OCI-LY7 (cell line): ENCODE data around the gene IER5L. TPM values are rescaled to one million over a fixed set of nuclear protein-coding genes. Genes with fewer than 3 reads are reported as not detected.

ENCODE experiments used
- BruUV-seq: library from RNA; stranded (reverse); fragments of 400-500 nt; replicated peaks from 2 replicates; lab custom pipeline; 2021; lab: Mats Ljungman, UMichigan
- CTCF ChIA-PET: fragments of 300-600 bp; sonication (Branson Sonifier 250); formaldehyde crosslinking; loops from one replicate; lab custom pipeline; 2022; ENCODE audit warnings: antibody characterized with exemption; ENCODE audit not compliant: unreplicated experiment; lab: Charles Lee
- POLR2A ChIA-PET: fragments of 300-600 bp; sonication (Branson Sonifier 250); formaldehyde crosslinking; loops from one replicate; lab custom pipeline; 2022; ENCODE audit warnings: antibody characterized with exemption; lab: Charles Lee
- DNase-seq: peaks from one replicate; pipeline ENCODE4 v3.0.0-alpha.2; 2015; ENCODE audit warnings: low spot score
- H2AFZ ChIP-seq: fragments of 200-600 bp; sonication (generic), shearing (Covaris generic); 2 replicates; pipeline ENCODE4 v1.6.1; 2014; ENCODE audit warnings: mild to moderate bottlenecking, antibody characterized with exemption, low read length, moderate library complexity
- H3K27ac ChIP-seq: fragments of 200-600 bp; sonication (generic); 2 replicates; pipeline ENCODE4 v1.5.1; 2014; ENCODE audit warnings: mixed run types, low read depth, mild to moderate bottlenecking, moderate library complexity, low read length, inconsistent platforms; ENCODE audit not compliant: poor library complexity, severe bottlenecking
- H3K36me3 ChIP-seq: fragments of 200-600 bp; sonication (generic); 2 replicates; pipeline ENCODE4 v1.6.1; 2014; ENCODE audit warnings: mild to moderate bottlenecking, antibody characterized with exemption, low read length, moderate library complexity, mixed read lengths; ENCODE audit not compliant: insufficient read depth
- H3K4me1 ChIP-seq: fragments of 200-600 bp; sonication (generic); 2 replicates; pipeline ENCODE4 v1.5.1; 2014; ENCODE audit warnings: mild to moderate bottlenecking, low read length; ENCODE audit not compliant: insufficient read depth, poor library complexity, severe bottlenecking
- H3K4me2 ChIP-seq: fragments of 200-600 bp; sonication (generic); 2 replicates; pipeline ENCODE4 v1.6.1; 2014; ENCODE audit warnings: mild to moderate bottlenecking, low read length
- H3K4me3 ChIP-seq: fragments of 200-600 bp; sonication (generic); 2 replicates; pipeline ENCODE4 v1.5.1; 2014; ENCODE audit warnings: mild to moderate bottlenecking, low read depth, low read length; ENCODE audit not compliant: poor library complexity, severe bottlenecking
- H3K79me2 ChIP-seq: fragments of 200-600 bp; sonication (generic); 2 replicates; pipeline ENCODE4 v1.6.1; 2016; ENCODE audit warnings: low read depth, mild to moderate bottlenecking, low read length, moderate library complexity, mixed read lengths; ENCODE audit not compliant: insufficient read depth
- H3K9me2 ChIP-seq: fragments of 200-600 bp; sonication (generic); 2 replicates; pipeline ENCODE4 v1.6.1; 2016; ENCODE audit warnings: mild to moderate bottlenecking, low read length, mixed read lengths; ENCODE audit not compliant: insufficient read depth
- H3K9me3 ChIP-seq: fragments of 200-600 bp; sonication (generic); 2 replicates; pipeline ENCODE4 v1.6.1; 2014; ENCODE audit warnings: mild to moderate bottlenecking, mixed run types, low read length, mixed read lengths
- H4K20me1 ChIP-seq: fragments of 200-600 bp; sonication (generic); 2 replicates; pipeline ENCODE4 v1.6.1; 2014; ENCODE audit warnings: mild to moderate bottlenecking, antibody characterized with exemption, low read length, moderate library complexity, mixed read lengths; ENCODE audit not compliant: insufficient read depth
- EZH2phosphoT487 ChIP-seq: fragments of 200-600 bp; sonication (generic); IDR thresholded peaks from 2 replicates; pipeline ENCODE4 v1.6.1; 2018; ENCODE audit warnings: low read depth, borderline replicate concordance, mild to moderate bottlenecking, mixed run types, antibody characterized with exemption, low read length, moderate library complexity, mixed read lengths
- intact Hi-C: fragments of 100-400 bp; cut with micrococcal nuclease; formaldehyde crosslinking; loops from one replicate; pipeline ENCODE4 v1.10.0; 2022; ENCODE audit not compliant: unreplicated experiment
- total RNA-seq, 2 experiments: library from RNA; depleted of rRNA in 1 of 2; stranded (reverse); fragments of >200 nt in 1 of 2; shearing (Covaris generic) in 1 of 2; gene quantifications; 2 replicates each; pipeline ENCODE4 v1.2.3, GENCODE V29; 2014 to 2022
- TF ChIP-seq, protein P1 (sequence below): fragments of 200-600 bp; sonication (generic); conservative IDR thresholded peaks from 2 replicates; pipeline ENCODE4 v1.5.1; 2014; ENCODE audit warnings: mild to moderate bottlenecking, antibody characterized with exemption, low read length, moderate library complexity, mixed read lengths

The IER5L gene
- total RNA-seq, 2 experiments from 2014 or later, result 2.8 to 21.2 TPM

DNA sequence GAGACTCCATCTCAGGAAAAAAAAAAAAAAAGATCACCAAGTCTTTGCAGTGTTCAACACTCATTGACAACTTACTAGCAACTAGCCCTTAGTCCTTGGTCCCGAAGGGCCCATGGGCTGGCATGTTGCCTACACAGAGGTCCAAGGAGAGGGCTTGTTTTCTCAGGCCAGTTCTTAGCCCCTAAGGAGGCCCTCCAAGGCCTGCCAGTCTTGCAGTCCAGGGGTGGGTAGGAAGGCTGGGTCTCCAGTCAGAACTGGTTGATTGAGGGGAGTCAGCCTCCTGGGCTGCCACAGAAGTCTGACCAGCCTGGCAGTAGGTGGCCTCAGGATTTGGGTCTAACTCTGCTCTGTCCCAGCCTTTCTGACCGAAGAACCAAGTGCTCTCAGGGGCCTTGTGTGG lies 32.7 kb downstream of the IER5L start:
- TF ChIP-seq, protein P1, sequence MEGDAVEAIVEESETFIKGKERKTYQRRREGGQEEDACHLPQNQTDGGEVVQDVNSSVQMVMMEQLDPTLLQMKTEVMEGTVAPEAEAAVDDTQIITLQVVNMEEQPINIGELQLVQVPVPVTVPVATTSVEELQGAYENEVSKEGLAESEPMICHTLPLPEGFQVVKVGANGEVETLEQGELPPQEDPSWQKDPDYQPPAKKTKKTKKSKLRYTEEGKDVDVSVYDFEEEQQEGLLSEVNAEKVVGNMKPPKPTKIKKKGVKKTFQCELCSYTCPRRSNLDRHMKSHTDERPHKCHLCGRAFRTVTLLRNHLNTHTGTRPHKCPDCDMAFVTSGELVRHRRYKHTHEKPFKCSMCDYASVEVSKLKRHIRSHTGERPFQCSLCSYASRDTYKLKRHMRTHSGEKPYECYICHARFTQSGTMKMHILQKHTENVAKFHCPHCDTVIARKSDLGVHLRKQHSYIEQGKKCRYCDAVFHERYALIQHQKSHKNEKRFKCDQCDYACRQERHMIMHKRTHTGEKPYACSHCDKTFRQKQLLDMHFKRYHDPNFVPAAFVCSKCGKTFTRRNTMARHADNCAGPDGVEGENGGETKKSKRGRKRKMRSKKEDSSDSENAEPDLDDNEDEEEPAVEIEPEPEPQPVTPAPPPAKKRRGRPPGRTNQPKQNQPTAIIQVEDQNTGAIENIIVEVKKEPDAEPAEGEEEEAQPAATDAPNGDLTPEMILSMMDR, result no peak
- TF ChIP-seq EZH2phosphoT487, result no peak
- no peak overlapping the region for H3K4me2 ChIP-seq
- no TSS peak for BruUV-seq
- peaks cover 27% of the 10 kb centered on the region for H3K36me3 ChIP-seq
- H3K79me2 ChIP-seq, result no peaks in the 10 kb centered on the region; the same call in 1 of the 2 replicates
- H3K9me3 ChIP-seq, result no peaks in the 10 kb centered on the region
- peaks cover 78% of the 10 kb centered on the region for H3K4me1 ChIP-seq
- H3K9me2 ChIP-seq, result no peaks in the 10 kb centered on the region
- H3K4me3 ChIP-seq, result no peak overlapping the region
- DNase-seq, result no peak
- ChIA-PET CTCF (interaction anchor here (0.7 kb wide), 1 partner anchor 247 kb away, joined by 3 read pairs; no protein-coding TSS in a partner anchor), POLR2A (no interaction called here)
- no peak overlapping the region for H3K27ac ChIP-seq
- H4K20me1 ChIP-seq, result no peaks in the 10 kb centered on the region
- intact Hi-C loops, result no loop called here
- H2AFZ ChIP-seq, result no peak overlapping the region

DNA sequence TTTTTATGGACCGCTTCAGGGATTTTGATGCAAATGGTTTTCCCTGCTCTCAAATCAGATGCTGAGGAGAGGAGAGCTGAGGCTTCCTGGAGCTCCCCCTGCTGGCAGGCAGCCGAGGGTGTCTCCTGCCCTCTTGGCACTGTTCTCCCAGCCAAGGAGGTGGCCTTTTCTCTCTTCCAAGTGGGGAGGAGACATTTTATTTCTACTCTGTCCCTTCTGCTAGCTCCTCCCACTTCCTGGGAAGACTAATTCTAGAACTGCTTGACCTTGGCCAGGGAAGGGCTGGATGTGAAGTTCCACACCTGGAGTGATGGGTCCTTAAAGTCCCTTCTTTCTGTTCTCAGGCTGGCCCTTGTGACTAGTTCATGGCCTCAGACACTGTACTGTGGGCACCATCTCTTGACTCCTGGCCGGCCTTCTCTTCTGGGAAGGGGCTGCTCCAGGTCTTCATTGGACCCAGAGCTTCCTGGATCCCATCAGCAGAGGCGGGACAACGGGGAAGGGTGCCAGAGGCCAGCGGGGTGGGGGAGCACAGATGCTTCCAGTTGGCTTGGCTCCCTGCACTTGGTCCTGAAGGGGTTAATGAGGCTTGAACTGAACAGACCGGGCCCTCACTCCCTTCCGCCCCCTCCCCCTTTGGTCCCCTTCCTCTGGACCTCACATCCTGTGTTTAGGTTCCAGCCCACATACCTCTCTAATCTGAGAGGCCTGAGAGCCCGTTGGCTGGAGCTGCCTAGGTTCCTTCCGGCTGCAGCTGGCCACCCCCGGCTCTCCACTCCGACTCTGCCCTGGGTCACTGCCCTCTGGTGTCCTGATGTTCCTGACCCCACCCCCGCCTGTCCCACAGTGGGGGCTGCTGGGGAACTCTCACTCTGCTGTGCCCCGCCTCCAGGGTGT lies 34.8 kb downstream of the IER5L start:
- intact Hi-C loops, result loop anchor here (2.0 to 5.0 kb wide), 2 partner anchors 129 to 270 kb away; no protein-coding TSS in a partner anchor
- CTCF ChIA-PET, result interaction anchor here (0.5 to 1.9 kb wide), 7 partner anchors 14 to 482 kb away, joined by 3 to 4 read pairs (median 3); no protein-coding TSS in a partner anchor
- no peaks in the 10 kb centered on the region for H3K9me3 ChIP-seq

More for the DNA sequence above, 34.8 kb downstream of the IER5L start:
- H2AFZ ChIP-seq, result no peak overlapping the region
- H3K9me2 ChIP-seq, result no peaks in the 10 kb centered on the region
- H4K20me1 ChIP-seq, result no peaks in the 10 kb centered on the region
- peak; percentile 82 for DNase-seq
- POLR2A ChIA-PET, result interaction anchor here (0.6 to 1.3 kb wide), 7 partner anchors 13 to 377 kb away, joined by 3 to 6 read pairs (median 3); partner anchors contain the start of gene IER5L
- peak overlapping the region; percentile 91 for H3K27ac ChIP-seq
- no peaks in the 10 kb centered on the region; the same call in 1 of the 2 replicates for H3K79me2 ChIP-seq
- H3K36me3 ChIP-seq, result peaks cover 30% of the 10 kb centered on the region
- peaks cover 74% of the 10 kb centered on the region for H3K4me1 ChIP-seq
- peak overlapping the region; percentile 98 for H3K4me2 ChIP-seq
- H3K4me3 ChIP-seq, result peak overlapping the region; percentile 61
- TF ChIP-seq, protein P1, result peak; percentile 99
- no peak for TF ChIP-seq EZH2phosphoT487
- no TSS peak for BruUV-seq
